NOMO-1 treated with dmso at 0.1 percent for 144 hours (cell line): ENCODE measurements around the gene BAIAP2.
"Not testable (repeated sequence)": the region's sequence is repeated elsewhere in the genome, so short reads cannot be mapped to it uniquely, and the experiment has no call there.

Experiments
- DNase-seq: peaks from one replicate; lab custom pipeline; 2025; ENCODE audit not compliant: unreplicated experiment; lab: John Stamatoyannopoulos, UW

Gene BAIAP2

DNA sequence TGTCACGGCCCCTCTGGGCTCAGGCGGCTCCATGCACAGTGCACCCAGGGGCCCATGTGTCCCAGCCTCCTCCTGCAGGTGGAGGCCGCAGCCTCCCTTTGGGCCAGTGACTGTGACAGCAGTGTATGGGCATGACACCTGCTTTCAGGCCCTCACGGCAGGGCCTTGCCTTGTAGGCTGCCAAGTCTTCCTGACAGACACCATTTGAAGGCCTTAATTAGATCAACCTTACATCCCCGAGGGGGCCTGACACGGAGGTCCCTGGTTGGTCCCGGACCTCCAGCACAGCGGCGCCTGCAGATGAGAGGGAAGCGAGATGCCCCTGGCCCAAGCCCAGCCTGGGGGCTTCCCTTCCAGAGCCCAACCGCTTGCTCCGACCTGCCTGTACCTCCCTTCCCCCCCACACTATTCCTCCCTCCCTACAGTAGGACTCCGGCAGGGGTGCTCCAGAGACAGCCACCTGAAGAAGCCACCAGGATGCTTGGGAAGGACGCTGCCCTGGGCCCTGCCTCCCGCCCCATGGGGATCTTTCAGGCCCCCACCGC, 31.9 kb downstream of the BAIAP2 start:
- DNase-seq, result no peak

DNA sequence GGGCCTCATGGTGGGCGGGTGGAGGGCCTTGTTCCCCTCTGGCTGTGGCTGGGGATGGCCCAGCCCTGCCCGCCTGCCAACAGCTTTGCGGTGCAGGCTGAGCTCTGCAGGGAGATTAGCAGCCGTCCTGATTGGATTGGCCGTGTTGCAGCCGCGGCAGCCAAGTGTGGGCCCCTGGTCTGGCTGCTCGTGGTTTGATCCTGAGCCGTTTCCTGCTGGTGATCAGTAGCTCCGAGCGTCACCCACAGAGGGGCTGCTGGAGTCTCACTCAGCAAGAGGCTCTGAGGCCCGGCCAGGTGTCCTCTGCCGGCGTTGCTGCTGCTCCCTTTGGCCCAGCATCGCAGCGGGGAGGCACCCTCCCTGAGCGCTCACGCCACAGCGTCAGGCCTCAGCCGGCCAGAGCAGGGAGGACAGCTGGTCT, 32.5 kb downstream of the BAIAP2 start:
- no peak for DNase-seq

GRCh38 chr17:81068411-81069134, 33.6 kb downstream of the BAIAP2 start:
- DNase-seq, result no peak

DNA sequence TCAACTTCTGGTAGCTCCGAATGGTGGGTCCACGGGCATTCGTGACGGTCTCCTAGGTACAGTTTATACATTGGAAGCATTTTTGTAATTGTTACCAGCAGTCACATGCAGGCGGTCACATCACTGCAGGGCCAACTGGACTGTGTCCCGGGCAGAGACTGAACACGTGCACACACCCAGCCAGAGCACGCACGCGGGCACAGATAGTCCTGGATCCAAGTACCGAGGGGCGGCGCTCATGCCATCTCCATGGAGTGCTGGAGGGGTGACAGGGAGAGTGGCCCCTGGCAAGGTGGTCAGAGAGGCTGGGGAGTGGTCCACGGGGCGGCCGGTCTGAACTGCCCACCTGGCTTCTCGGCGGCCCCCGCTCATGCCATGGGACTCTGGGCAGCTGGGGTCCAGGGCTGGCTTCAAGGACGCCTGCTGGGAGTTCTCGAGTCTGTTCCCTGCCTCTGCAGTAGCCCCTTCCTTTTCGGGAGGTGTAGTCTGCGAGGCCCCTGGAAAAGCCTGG, 34.2 kb downstream of the BAIAP2 start:
- no peak for DNase-seq

DNA sequence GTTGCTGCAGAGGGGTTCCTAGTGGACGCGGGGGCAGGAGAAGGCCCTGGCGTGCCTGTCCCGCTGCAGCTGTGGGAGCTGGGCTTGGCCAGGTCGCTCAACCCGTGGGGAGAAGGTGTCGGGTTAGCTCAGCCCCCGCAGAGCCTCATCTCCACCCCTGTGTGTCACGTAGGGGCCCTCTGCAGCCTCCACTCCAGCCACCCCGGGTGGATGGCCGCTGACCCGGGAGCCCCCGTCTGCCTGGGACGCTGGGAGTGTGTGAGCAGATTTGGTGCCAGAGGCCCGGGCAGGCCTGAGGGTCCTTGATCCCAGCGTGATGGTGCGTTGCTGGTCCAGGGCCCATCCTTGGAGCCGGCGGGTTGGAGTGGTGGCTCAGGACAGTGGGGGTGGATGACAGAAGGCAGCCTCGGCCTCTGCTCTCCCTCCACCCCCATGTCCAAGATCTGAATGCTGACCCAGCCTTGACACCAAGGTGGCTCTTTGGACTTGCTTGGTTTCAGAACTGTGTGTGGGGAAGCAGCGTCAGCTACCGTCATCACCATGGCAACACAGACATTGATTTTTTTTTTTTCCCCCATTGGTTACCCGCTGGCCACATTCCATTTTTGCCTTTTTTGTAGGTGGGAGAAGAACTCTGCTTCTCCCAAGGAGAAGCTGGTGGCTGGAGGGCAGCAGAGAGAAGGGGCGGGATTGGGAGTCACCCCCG, 35.7 kb downstream of the BAIAP2 start:
- DNase-seq, result no peak

GRCh38 chr17:81071761-81072741, 37.1 kb downstream of the BAIAP2 start:
- DNase-seq, result no peak

DNA sequence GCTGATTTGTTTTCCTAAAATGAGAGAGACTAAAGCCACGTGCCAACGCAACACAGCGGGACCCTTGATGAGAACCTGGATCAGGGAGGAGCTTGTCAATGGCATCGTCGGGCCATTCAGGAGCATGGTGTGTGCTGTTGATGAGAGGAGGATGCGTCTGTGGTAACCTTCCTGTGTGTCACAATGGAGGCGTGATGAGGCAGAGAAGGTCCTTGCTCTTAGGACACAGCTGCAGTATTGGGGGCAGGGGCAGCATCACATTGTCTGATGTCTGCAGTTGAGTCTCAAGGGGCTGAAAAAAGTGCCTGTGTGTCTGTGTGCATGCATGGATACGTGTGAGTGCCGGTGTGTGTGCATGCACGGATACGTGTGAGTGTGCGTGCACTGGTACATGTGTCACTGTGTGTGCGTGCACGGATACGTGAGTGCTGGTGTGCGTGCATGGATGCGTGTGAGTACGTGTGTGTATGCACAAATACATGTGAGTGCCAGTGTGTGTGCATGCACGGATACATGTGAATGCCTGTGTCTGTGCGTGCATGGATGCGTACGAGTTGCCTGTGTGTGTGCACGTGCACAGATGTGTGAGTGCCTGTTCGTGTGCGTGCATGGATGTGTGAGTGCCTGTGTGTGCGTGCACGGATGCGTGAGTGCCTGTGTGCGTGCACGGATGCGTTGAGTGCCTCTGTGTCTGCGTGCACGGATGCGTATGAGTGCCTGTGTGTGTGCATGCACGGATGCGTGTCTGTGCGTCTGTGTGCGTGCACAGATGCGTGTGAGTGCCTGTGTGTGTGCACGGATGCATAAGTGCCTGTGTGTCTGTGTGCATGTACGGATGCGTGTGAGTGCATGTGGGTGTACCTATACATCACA, 39.3 kb downstream of the BAIAP2 start:
- DNase-seq, result no peak

DNA sequence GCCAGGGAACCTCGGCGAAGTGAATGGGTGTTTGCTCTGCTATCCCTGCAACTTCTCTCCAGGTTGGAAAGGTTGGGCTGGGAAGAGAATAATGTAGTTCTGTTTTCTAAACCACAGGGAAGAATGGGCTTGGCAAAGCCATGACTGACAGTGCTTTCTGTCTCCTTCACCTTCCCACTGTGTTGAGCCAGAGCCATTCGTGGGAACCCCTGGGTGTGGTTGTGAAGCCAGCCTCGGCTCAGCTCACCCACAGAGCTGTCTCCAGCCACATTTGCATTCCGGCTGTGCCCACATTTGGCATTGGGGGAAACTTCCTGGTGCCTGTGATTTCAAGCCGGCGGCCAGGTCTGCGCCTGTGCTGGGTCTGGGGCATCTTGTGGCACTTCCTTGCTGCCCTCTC, 39.9 kb downstream of the BAIAP2 start:
- DNase-seq, result no peak

- DNase-seq, result no peak
These were observed 40.4 kb downstream of the BAIAP2 start for GRCh38 chr17:81075307-81075706.

DNA sequence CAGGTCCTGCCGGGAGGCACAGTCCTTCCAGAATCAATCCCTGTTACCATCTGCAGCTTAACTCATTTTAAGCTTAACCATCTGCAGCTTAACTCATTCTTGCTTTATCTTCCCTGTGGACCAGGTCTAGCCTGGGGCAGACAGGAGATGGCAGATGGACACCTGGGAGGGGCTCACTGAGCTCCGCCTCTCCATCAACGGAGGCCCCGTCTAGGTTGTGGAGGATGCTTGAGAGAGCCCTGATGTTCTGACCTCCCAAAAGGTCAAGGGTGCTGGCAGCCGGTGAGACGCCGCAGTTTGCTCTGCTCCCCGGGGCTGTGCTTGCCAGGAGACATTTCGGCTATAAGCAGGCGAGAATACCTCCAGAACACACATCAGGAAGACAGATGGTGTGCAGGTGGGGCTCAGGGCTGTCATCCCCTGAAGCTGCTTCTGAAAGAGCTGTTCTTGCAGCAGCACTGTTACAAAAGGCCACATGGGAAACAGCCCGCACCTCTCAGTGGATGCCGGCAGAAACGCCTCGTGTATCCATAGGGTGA, 41.3 kb downstream of the BAIAP2 start:
- no peak for DNase-seq

GRCh38 chr17:81078026-81078913, 43.3 kb downstream of the BAIAP2 start:
- DNase-seq, result not testable (repeated sequence)

DNA sequence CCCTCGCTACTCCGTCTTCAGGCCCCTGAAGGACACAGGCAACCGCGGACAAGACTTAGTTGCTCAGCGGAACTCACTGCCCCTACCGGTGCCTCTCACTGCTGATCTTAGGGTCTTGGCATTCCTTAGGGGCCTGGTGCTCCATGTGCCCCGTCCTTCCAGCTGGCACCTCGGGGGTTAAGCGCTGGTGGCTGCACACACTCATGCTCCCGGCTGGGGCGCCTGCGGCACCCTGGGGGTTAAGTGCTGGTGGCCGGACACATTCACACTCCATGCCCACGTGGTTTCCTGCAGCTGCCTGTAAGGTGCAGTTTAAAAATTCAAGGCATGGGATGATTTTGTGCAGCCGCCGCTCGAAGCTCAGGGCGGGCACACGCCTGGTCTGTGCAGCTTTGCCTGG, 45.1 kb downstream of the BAIAP2 start:
- no peak for DNase-seq

- no peak for DNase-seq
These were observed 46.5 kb downstream of the BAIAP2 start for GRCh38 chr17:81081222-81082176.

GRCh38 chr17:81082177-81083073, 47.5 kb downstream of the BAIAP2 start:
- no peak for DNase-seq

- no peak for DNase-seq
These were observed 48.3 kb downstream of the BAIAP2 start for GRCh38 chr17:81083125-81083765.
